DOHH2 (cell line): ENCODE data around the gene WDR7.

Source experiments
- EZH2phosphoT487 ChIP-seq: fragments of 200-600 bp; sonication (generic); IDR thresholded peaks from 2 replicates; pipeline ENCODE4 v1.6.1; 2017; ENCODE audit warnings: borderline replicate concordance, mild to moderate bottlenecking, antibody characterized with exemption, low read length, moderate library complexity, mixed read lengths
- TF ChIP-seq, protein P1 (sequence below): fragments of 200-600 bp; sonication (generic); IDR thresholded peaks from one replicate; pipeline ENCODE4 v1.5.1; 2014; ENCODE audit warnings: antibody characterized with exemption, mild to moderate bottlenecking, low read depth, low read length; ENCODE audit not compliant: poor library complexity, severe bottlenecking

DNA sequence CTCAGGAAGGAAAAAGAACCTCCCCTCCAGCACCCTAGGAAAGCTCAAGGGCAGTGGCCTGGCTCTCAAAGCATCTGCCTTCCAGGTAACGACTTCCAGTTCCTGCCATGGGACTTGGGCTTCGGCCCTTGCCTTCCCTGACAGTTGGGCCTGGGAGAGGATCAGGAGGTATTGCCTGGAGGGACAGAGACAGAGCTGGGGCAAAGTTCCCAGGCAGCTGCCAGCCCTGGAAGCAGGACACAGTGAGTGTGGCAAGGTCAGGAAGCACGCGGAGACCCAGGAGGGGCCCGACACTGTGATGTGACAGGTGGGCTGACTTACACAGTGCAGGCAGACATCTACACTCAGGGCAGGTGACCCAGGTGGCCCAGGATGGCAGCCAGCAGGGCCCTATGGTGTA, 408.2 kb downstream of the WDR7 start:
- TF ChIP-seq, protein P1, sequence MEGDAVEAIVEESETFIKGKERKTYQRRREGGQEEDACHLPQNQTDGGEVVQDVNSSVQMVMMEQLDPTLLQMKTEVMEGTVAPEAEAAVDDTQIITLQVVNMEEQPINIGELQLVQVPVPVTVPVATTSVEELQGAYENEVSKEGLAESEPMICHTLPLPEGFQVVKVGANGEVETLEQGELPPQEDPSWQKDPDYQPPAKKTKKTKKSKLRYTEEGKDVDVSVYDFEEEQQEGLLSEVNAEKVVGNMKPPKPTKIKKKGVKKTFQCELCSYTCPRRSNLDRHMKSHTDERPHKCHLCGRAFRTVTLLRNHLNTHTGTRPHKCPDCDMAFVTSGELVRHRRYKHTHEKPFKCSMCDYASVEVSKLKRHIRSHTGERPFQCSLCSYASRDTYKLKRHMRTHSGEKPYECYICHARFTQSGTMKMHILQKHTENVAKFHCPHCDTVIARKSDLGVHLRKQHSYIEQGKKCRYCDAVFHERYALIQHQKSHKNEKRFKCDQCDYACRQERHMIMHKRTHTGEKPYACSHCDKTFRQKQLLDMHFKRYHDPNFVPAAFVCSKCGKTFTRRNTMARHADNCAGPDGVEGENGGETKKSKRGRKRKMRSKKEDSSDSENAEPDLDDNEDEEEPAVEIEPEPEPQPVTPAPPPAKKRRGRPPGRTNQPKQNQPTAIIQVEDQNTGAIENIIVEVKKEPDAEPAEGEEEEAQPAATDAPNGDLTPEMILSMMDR: no peak
- no peak for TF ChIP-seq EZH2phosphoT487
